GM04504 (cell line): ENCODE results near the gene SLC44A1.

Source experiments
- DNase-seq: peaks from one replicate; pipeline ENCODE4 v3.0.0-alpha.2; 2012; ENCODE audit warnings: low read depth

Gene SLC44A1

GRCh38 chr9:105473221-105473620, 228.8 kb downstream of the SLC44A1 start:
- no peak for DNase-seq

DNA sequence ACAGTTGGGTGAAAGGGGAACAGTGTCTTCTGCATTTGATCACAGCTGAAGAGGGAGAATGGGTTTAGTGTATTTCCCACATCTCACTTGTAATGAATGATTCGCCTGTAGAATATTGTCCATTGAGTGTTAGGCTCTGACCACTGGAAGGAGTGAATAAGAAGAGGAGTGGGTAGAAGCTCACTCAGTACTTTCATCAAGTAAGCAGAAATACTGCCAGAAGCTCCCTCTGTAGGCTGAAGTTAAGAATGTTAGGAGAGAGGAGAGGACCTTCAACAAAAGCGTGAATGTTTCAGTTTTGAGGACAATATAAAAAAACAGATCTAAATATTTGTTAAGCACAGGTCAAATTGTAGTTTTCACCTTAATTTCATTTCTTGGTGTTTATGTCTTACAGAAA, 230.9 kb downstream of the SLC44A1 start:
- DNase-seq, result no peak

DNA sequence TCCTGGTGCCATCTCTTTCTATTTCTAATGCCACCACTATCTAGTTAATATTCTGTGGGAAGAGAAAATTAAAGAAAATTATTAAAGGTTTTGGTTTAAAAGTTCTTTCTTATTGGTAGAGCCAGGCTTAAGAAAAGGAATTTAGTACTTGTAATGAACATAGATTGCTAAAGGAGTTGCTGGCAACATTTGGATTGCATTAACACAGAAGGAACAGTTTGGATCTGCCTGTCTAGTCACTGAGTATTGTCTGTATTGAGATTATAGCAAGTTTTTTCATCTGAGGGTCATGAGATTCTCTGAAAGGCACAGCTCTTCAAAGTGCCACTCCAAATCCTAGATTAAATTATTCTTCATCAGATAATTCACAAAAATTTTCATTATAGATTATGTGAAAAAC, 235.4 kb downstream of the SLC44A1 start:
- no peak for DNase-seq

DNA sequence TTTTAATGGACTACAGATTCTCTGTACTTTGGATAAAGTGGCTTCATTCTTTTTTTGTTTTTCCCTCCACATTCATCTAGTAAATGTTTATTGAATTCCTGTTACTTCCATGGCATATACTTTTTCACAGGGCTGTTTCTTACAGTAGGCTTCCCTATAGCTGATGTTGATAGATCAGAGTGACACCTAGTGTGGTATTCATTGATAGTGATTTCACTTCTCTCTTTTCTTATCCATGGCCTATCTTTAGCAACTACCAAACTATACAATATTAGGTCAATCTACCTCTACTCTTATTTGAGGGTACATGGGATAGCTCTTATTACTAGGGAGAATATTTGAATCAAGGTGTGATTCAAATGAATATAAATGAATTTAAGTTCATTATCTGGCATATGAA, 239.2 kb downstream of the SLC44A1 start:
- no peak for DNase-seq

GRCh38 chr9:105484226-105484625, 239.8 kb downstream of the SLC44A1 start:
- no peak for DNase-seq

- no peak for DNase-seq
These were observed 240.7 kb downstream of the SLC44A1 start for GRCh38 chr9:105485131-105485530.
